Activated CD8-positive, alpha-beta memory T cell treated with anti-CD3 and anti-CD28 coated beads, Interleukin-2, amount 50 U/mL, for 24 hours (primary cell): ENCODE measurements around the gene PKIG.
"Not testable (repeated sequence)": the region's sequence is repeated elsewhere in the genome, so short reads cannot be mapped to it uniquely, and the experiment has no call there.

ENCODE experiments used
- DNase-seq: peaks from one replicate; pipeline ENCODE4 v3.0.0-alpha.2; 2020; ENCODE audit errors: extremely low read depth

The PKIG gene

GRCh38 chr20:44582311-44583025 lies at the start of gene PKIG:
Gene PKIG (plus strand): TSS chr20:44582579. CDS start chr20:44614557, 31,978 bp downstream.
- no peak for DNase-seq

GRCh38 chr20:44532981-44533331 lies 49.4 kb upstream of the PKIG start:
- no peak for DNase-seq

- DNase-seq: no peak
Measured at GRCh38 chr20:44533928-44534327, 48.5 kb upstream of the PKIG start.

- DNase-seq: no peak
Measured at GRCh38 chr20:44536175-44536574, 46.2 kb upstream of the PKIG start.

GRCh38 chr20:44537993-44538392 lies 44.4 kb upstream of the PKIG start:
- no peak for DNase-seq

- DNase-seq: no peak
Measured at GRCh38 chr20:44540834-44541233, 41.5 kb upstream of the PKIG start.

- no peak for DNase-seq
Measured at GRCh38 chr20:44541992-44542391, 40.4 kb upstream of the PKIG start.

- DNase-seq: no peak
Measured at GRCh38 chr20:44542890-44543289, 39.5 kb upstream of the PKIG start.

- DNase-seq: no peak
Measured at GRCh38 chr20:44543358-44543757, 39.0 kb upstream of the PKIG start.

- DNase-seq: no peak
Measured at GRCh38 chr20:44544263-44544662, 38.1 kb upstream of the PKIG start.

- no peak for DNase-seq
Measured at GRCh38 chr20:44547419-44547818, 35.0 kb upstream of the PKIG start.

- DNase-seq: no peak
Measured at GRCh38 chr20:44549123-44549522, 33.3 kb upstream of the PKIG start.

- DNase-seq: no peak
Measured at GRCh38 chr20:44552050-44552449, 30.3 kb upstream of the PKIG start.

GRCh38 chr20:44552568-44552949 lies 29.8 kb upstream of the PKIG start:
- no peak for DNase-seq

- no peak for DNase-seq
Measured at GRCh38 chr20:44552950-44553908, 29.1 kb upstream of the PKIG start.

GRCh38 chr20:44559302-44559701 lies 23.1 kb upstream of the PKIG start:
- DNase-seq: no peak

GRCh38 chr20:44560229-44560628 lies 22.1 kb upstream of the PKIG start:
- no peak for DNase-seq

- not testable (repeated sequence) for DNase-seq
Measured at GRCh38 chr20:44560818-44561217, 21.6 kb upstream of the PKIG start.

GRCh38 chr20:44561876-44562275 lies 20.5 kb upstream of the PKIG start:
- no peak for DNase-seq

GRCh38 chr20:44566018-44566417 lies 16.4 kb upstream of the PKIG start:
- DNase-seq: no peak

- DNase-seq: no peak
Measured at GRCh38 chr20:44566811-44567210, 15.6 kb upstream of the PKIG start.

- no peak for DNase-seq
Measured at GRCh38 chr20:44570367-44570766, 12.0 kb upstream of the PKIG start.

- DNase-seq: no peak
Measured at GRCh38 chr20:44571362-44571988, 10.9 kb upstream of the PKIG start.
